Measurements from ENCODE around the gene RPLP2.

The RPLP2 gene

DNA sequence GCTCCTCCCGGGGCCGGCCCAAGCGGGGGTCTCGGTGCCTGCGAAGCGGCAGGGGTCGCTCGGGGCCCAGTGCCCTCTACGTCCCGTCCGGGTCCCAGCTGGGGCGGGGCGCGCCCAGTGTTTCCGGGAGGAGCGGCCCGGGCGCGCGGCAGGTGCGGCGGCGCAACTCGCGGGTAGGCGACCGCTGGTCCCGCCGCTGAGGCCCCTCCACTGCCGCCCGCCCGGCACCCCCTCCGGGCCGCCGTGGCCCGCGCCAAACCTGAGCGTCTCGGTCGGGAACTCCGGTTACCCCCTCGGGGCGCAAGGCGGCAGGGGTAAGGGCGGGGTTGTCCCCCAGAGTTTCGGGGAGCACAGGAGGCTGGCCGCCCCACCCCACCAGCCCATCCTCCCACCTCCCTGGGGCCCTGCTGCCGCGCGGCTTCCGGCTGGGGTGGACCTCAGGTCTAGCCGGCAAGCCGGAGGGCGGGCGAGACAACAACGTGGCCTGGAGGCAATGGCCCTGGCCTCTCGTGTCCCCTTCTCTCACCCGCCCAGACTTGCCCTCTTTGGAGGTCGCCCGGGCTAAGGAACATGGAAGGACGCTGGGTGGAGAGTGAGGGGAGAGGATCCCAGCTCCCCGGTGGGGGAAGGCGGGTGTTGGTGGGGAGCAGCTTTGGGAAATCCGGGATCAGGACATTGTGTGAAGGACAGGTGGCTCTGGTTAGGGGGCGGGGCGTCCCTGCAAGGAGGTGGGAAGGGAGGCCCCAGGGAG lies 17.6 kb downstream of the RPLP2 start:
- no peak for DNase-seq (ENCODE audit: low read depth)
- H3K4me3 ChIP-seq (replicated peaks; ENCODE audit: low read depth, low read length), result no peak overlapping the region
- TF ChIP-seq, protein P1, sequence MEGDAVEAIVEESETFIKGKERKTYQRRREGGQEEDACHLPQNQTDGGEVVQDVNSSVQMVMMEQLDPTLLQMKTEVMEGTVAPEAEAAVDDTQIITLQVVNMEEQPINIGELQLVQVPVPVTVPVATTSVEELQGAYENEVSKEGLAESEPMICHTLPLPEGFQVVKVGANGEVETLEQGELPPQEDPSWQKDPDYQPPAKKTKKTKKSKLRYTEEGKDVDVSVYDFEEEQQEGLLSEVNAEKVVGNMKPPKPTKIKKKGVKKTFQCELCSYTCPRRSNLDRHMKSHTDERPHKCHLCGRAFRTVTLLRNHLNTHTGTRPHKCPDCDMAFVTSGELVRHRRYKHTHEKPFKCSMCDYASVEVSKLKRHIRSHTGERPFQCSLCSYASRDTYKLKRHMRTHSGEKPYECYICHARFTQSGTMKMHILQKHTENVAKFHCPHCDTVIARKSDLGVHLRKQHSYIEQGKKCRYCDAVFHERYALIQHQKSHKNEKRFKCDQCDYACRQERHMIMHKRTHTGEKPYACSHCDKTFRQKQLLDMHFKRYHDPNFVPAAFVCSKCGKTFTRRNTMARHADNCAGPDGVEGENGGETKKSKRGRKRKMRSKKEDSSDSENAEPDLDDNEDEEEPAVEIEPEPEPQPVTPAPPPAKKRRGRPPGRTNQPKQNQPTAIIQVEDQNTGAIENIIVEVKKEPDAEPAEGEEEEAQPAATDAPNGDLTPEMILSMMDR (IDR thresholded peaks at IDR 0.05; ENCODE audit: low read length, missing control alignments), result no peak

DNA sequence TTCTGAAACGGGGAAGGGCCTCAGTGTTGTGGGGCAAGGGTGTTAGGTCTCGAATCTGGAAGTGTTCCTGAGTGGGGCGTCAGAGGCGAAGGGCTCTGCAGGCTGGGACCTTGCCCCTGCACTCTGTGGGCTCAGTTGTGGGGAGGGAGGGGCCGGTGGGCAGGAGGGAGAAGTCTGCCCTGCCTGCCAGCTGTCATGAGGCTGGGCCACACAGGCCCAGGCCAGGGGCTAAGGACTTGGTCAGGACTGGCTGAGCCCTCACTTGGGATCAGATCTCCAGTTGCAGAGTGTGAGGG lies 18.1 kb downstream of the RPLP2 start, which contains the start of gene CRACR2B:
CRACR2B (plus strand) TSS at position 23 of the 296 bp plus-strand sequence. CDS start 689 bp downstream, outside the sequence.
- no peak for DNase-seq (ENCODE audit: low read depth)
- no peak within 1 kb of the TSS for H3K4me3 ChIP-seq (replicated peaks; ENCODE audit: low read depth, low read length)
- TF ChIP-seq, protein P1 (IDR thresholded peaks at IDR 0.05; ENCODE audit: low read length, missing control alignments), result no peak

DNA sequence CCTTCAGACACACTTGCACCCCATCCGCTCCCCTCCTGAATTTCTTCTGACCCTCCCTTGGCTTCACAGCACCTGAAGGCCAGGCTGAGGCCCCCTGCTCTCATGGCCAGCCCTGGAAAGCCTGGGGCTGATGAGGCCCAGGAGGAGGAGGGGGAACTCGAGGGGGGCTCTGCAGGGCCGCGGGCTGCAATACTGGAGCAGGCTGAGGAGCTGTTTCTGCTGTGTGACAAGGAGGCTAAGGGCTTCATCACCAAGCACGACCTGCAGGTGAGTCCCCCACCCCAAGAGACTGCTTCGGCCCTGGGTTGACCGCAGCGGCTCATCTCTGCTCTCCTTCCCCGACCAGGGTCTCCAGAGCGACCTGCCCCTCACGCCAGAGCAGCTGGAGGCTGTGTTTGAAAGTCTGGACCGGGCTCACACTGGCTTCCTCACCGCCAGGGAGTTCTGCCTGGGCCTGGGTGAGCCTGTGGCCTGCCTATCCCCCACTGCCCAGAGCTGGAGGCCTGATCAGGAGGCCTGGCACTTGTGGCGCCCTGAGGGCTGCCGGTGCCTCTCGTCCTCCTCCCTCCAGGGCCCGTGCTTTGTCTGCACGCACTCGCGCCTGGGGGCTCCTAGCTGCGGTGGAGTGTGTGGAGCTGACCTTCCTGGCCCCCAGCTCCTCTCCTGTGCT lies 18.9 kb downstream of the RPLP2 start:
- H3K4me3 ChIP-seq (replicated peaks; ENCODE audit: low read depth, low read length), result no peak overlapping the region
- TF ChIP-seq, protein P1 (IDR thresholded peaks at IDR 0.05; ENCODE audit: low read length, missing control alignments), result no peak
- DNase-seq (ENCODE audit: low read depth), result no peak

DNA sequence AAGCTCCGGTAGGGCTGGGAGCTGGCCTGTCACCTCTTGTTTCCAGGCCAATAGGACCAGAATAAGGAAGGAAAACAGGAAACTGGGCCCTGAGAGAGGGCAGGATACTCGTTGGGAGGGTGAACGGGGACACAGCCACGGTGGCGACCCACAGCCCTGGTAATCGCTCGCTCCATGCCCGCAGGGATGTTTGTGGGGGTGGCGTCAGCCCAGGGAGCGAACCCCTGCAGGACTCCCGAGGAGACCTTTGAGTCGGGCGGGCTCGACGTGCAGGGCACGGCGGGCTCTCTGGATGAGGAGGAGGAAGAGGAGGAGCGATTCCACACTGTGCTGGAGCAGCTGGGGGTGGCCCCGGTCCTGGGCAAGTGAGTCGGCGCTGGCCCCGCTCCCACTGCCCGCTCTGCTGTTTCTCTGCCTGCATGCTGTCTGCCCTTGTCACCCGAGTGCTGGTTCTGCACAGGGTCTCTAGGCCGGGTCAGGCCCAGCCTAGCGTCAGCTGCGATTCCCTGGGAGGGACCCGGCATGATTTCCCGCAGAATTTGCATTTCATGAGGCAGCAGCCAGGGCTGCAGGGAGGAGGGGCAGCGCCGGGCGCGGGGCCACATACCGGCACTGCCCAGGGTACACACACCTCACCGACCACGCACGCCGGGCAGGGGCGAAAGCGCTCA lies 19.5 kb downstream of the RPLP2 start:
- no peak for DNase-seq (ENCODE audit: low read depth)
- TF ChIP-seq, protein P1 (IDR thresholded peaks at IDR 0.05; ENCODE audit: low read length, missing control alignments), result no peak
- no peak overlapping the region for H3K4me3 ChIP-seq (replicated peaks; ENCODE audit: low read depth, low read length)

- peak overlapping the region; percentile 30 for H3K4me3 ChIP-seq (replicated peaks; ENCODE audit: low read depth, low read length)
- TF ChIP-seq, protein P1 (IDR thresholded peaks at IDR 0.05; ENCODE audit: low read length, missing control alignments), result no peak
- no peak for DNase-seq (ENCODE audit: low read depth)
Measured at GRCh38 chr11:829847-830294, 20.1 kb downstream of the RPLP2 start.

- H3K4me3 ChIP-seq (replicated peaks; ENCODE audit: low read depth, low read length), result peak overlapping the region; percentile 30
- TF ChIP-seq, protein P1 (IDR thresholded peaks at IDR 0.05; ENCODE audit: low read length, missing control alignments), result no peak
- DNase-seq (ENCODE audit: low read depth), result peak; percentile 57
Measured at GRCh38 chr11:830295-831117, 20.7 kb downstream of the RPLP2 start.
